GM12878 (cell line): ENCODE results near the gene CYSRT1. TPM values are rescaled to one million over a fixed set of nuclear protein-coding genes. Genes with fewer than 3 reads are reported as not detected.

Experiments
- BCL11A ChIP-seq: IDR thresholded peaks from 2 replicates; pipeline ENCODE4 v1.6.1; 2011; ENCODE audit warnings: low read depth, low read length
- ESRRA ChIP-seq: IDR thresholded peaks from 2 replicates; pipeline ENCODE4 v1.6.1; 2012; ENCODE audit warnings: mild to moderate bottlenecking, low read length, improper control_type of control experiment
- KAT2A ChIP-seq: conservative IDR thresholded peaks from 2 replicates; pipeline ENCODE4 v1.6.1; 2011; ENCODE audit warnings: low read depth, low read length; ENCODE audit not compliant: control insufficient read depth
- MYC ChIP-seq: IDR thresholded peaks from 2 replicates; pipeline ENCODE4 v1.6.1; 2011; ENCODE audit warnings: mild to moderate bottlenecking, low read length, moderate library complexity, inconsistent platforms; ENCODE audit not compliant: insufficient read depth, insufficient replicate concordance, insufficient read length, severe bottlenecking
- PAX5 ChIP-seq: IDR thresholded peaks from 2 replicates; pipeline ENCODE4 v1.6.1; 2011; ENCODE audit warnings: low read depth, low read length, borderline replicate concordance
- POLR2A ChIP-seq: IDR thresholded peaks from 2 replicates; pipeline ENCODE4 v1.6.1; 2011; ENCODE audit warnings: low read depth, mild to moderate bottlenecking, low read length
- RBBP5 ChIP-seq: fragments of 200-600 bp; sonication (generic); conservative IDR thresholded peaks from 2 replicates; pipeline ENCODE4 v1.6.1; 2016
- SIX5 ChIP-seq: IDR thresholded peaks from 2 replicates; pipeline ENCODE4 v1.6.1; 2011; ENCODE audit warnings: mild to moderate bottlenecking, low read depth, low read length, moderate library complexity; ENCODE audit not compliant: severe bottlenecking
- SMAD5 ChIP-seq: IDR thresholded peaks from 2 replicates; pipeline ENCODE4 v1.6.1; 2016; ENCODE audit warnings: antibody characterized with exemption, low read depth
- SMC3 ChIP-seq: IDR thresholded peaks from 2 replicates; pipeline ENCODE4 v1.6.1; 2011; ENCODE audit warnings: low read length, improper control_type of control experiment, borderline replicate concordance
- SREBF1 ChIP-seq: IDR thresholded peaks from 2 replicates; pipeline ENCODE4 v1.6.1; 2012; ENCODE audit warnings: mild to moderate bottlenecking, low read length
- SRF ChIP-seq, 2 experiments: IDR thresholded peaks; 2 replicates each; pipeline ENCODE4 v1.6.1; 2011; ENCODE audit warnings: low read depth in 2 of 2, low read length in 2 of 2, mild to moderate bottlenecking in 1 of 2, moderate library complexity in 1 of 2
- SUPT20H ChIP-seq: IDR thresholded peaks from 2 replicates; pipeline ENCODE4 v1.6.1; 2011; ENCODE audit warnings: low read depth, mild to moderate bottlenecking, low read length, moderate library complexity, borderline replicate concordance; ENCODE audit not compliant: control insufficient read depth
- TAF1 ChIP-seq: IDR thresholded peaks from 2 replicates; pipeline ENCODE4 v1.6.1; 2011; ENCODE audit warnings: mild to moderate bottlenecking, low read depth, low read length, borderline replicate concordance
- TARDBP ChIP-seq: IDR thresholded peaks from 2 replicates; pipeline ENCODE4 v1.6.1; 2016; ENCODE audit warnings: borderline replicate concordance
- WRNIP1 ChIP-seq: IDR thresholded peaks from 2 replicates; pipeline ENCODE4 v1.6.1; 2011; ENCODE audit warnings: low read depth, low read length, improper control_type of control experiment, borderline replicate concordance
- ZNF207 ChIP-seq: fragments of 450-650 bp; IDR thresholded peaks from 2 replicates; pipeline ENCODE4 v1.6.1; 2014; ENCODE audit warnings: antibody characterized with exemption, mild to moderate bottlenecking, borderline replicate concordance
- ZNF384 ChIP-seq: IDR thresholded peaks from 2 replicates; pipeline ENCODE4 v1.6.1; 2012; ENCODE audit warnings: low read depth, mild to moderate bottlenecking, low read length, improper control_type of control experiment, borderline replicate concordance
- polyA plus RNA-seq, 11 experiments: library from polyadenylated mRNA; depleted of rRNA in 4 of 11; unstranded in 6 of 11; stranded (reverse) in 5 of 11; fragments of >200 nt; fragmentation: Nextera tagmentation in 4 of 11; fragmentation: Illumina TruSeq in 1 of 11; extraction: Ambion mirVana in 4 of 11; extraction: Trizol in 1 of 11; gene quantifications; 1 replicate in 1 of 11; 2 replicates in 10 of 11; pipeline versions ENCODE4 v1.2.1 to v1.2.3, GENCODE V29; 2011 to 2016; ENCODE audit warnings: inconsistent platforms in 2 of 11, missing spikeins in 2 of 11, low read depth in 1 of 11
- total RNA-seq, 4 experiments: library from RNA; depleted of rRNA in 3 of 4; stranded (reverse); fragments of >200 nt in 3 of 4; fragmentation: Illumina TruSeq in 1 of 4; extraction: Trizol in 1 of 4; gene quantifications; 2 replicates each; pipeline versions ENCODE4 v1.2.1 to v1.2.3, GENCODE V29; 2013 to 2021
- TF ChIP-seq, protein P1 (sequence below): fragments of 450-650 bp; IDR thresholded peaks from 2 replicates; pipeline ENCODE4 v1.6.1; 2018; ENCODE audit warnings: mild to moderate bottlenecking, low read depth, moderate library complexity; ENCODE audit not compliant: partially characterized antibody
- TF ChIP-seq, protein P2 (sequence below): IDR thresholded peaks from 2 replicates; pipeline ENCODE4 v1.6.1; 2012; ENCODE audit warnings: low read depth, low read length, improper control_type of control experiment
- TF ChIP-seq, protein P3 (sequence below): fragments of 450-650 bp; IDR thresholded peaks from 2 replicates; pipeline ENCODE4 v1.6.1; 2017; ENCODE audit warnings: mild to moderate bottlenecking, moderate library complexity
- TF ChIP-seq, protein P4 (sequence below): IDR thresholded peaks from 2 replicates; pipeline ENCODE4 v1.6.1; 2011; ENCODE audit warnings: borderline replicate concordance, low read depth, mild to moderate bottlenecking, moderate library complexity, mixed read lengths, low read length; ENCODE audit not compliant: insufficient read depth; ENCODE audit errors: extremely low read length

CYSRT1 gene
- total and polyA plus RNA-seq, 10 of the 15 experiments (the other 5 are each of a cell fraction or from before 2014, with no cell fraction given), result 0.24 to 3.6 (median 0.97) TPM; not detected in 1

DNA sequence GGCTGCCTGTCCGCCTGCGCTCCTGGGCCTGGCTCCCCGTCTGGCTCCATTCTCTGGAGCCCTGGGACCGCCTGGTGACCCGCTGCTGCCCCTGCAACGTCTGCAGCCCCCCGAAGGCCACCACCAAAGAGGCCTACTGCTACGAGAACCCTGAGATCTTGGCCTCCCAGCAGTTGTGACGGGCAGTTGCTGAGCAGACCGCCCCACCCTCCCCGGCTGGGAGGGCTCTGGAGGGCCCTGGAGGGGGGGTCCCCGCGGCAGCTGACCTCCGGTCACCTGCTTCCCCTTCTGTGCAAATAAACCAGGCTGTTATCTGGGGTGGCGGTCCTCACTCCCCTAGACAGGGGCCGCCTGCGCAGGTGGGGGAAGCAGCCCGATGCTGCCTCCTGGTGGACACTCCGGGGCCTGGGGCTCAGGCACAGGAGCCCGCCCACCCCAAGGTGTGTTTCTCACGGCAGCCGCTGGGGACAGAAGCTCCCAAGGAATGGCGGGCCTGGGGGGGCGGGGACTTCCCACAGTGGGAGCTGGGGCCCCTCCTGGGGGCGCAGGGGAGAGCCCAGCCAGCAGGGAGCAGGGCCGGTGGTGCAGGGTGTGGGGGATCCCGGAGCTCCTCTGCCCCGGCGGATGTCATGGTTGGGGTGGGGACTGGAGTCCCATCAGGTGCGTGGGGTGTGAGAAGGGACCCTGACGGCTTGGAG is 11.4 kb downstream of the CYSRT1 start (continued):
- TF ChIP-seq ZNF207 (peak; percentile 55; the same call in 1 of the 2 replicates), SIX5 (no peak), SRF (IDR thresholded peaks at IDR 0.05; ENCODE audit: low read depth in 2 of 2, low read length in 2 of 2) (no peak), TARDBP (0 out of 2 replicates have a peak, but pooled peaks have one; percentile 24), RBBP5 (no peak), KAT2A (no peak), ESRRA (no peak), POLR2A (no peak), WRNIP1 (no peak), SMC3 (peak; percentile 88), SREBF1 (no peak), SUPT20H (no peak), BCL11A (no peak), TAF1 (no peak), ZNF384 (no peak), PAX5 (no peak), MYC (no peak), SMAD5 (no peak)
- TF ChIP-seq, protein P1, sequence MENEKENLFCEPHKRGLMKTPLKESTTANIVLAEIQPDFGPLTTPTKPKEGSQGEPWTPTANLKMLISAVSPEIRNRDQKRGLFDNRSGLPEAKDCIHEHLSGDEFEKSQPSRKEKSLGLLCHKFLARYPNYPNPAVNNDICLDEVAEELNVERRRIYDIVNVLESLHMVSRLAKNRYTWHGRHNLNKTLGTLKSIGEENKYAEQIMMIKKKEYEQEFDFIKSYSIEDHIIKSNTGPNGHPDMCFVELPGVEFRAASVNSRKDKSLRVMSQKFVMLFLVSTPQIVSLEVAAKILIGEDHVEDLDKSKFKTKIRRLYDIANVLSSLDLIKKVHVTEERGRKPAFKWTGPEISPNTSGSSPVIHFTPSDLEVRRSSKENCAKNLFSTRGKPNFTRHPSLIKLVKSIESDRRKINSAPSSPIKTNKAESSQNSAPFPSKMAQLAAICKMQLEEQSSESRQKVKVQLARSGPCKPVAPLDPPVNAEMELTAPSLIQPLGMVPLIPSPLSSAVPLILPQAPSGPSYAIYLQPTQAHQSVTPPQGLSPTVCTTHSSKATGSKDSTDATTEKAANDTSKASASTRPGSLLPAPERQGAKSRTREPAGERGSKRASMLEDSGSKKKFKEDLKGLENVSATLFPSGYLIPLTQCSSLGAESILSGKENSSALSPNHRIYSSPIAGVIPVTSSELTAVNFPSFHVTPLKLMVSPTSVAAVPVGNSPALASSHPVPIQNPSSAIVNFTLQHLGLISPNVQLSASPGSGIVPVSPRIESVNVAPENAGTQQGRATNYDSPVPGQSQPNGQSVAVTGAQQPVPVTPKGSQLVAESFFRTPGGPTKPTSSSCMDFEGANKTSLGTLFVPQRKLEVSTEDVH, result no peak
- TF ChIP-seq, protein P2, sequence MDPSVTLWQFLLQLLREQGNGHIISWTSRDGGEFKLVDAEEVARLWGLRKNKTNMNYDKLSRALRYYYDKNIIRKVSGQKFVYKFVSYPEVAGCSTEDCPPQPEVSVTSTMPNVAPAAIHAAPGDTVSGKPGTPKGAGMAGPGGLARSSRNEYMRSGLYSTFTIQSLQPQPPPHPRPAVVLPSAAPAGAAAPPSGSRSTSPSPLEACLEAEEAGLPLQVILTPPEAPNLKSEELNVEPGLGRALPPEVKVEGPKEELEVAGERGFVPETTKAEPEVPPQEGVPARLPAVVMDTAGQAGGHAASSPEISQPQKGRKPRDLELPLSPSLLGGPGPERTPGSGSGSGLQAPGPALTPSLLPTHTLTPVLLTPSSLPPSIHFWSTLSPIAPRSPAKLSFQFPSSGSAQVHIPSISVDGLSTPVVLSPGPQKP, result no peak
- TF ChIP-seq, protein P3, sequence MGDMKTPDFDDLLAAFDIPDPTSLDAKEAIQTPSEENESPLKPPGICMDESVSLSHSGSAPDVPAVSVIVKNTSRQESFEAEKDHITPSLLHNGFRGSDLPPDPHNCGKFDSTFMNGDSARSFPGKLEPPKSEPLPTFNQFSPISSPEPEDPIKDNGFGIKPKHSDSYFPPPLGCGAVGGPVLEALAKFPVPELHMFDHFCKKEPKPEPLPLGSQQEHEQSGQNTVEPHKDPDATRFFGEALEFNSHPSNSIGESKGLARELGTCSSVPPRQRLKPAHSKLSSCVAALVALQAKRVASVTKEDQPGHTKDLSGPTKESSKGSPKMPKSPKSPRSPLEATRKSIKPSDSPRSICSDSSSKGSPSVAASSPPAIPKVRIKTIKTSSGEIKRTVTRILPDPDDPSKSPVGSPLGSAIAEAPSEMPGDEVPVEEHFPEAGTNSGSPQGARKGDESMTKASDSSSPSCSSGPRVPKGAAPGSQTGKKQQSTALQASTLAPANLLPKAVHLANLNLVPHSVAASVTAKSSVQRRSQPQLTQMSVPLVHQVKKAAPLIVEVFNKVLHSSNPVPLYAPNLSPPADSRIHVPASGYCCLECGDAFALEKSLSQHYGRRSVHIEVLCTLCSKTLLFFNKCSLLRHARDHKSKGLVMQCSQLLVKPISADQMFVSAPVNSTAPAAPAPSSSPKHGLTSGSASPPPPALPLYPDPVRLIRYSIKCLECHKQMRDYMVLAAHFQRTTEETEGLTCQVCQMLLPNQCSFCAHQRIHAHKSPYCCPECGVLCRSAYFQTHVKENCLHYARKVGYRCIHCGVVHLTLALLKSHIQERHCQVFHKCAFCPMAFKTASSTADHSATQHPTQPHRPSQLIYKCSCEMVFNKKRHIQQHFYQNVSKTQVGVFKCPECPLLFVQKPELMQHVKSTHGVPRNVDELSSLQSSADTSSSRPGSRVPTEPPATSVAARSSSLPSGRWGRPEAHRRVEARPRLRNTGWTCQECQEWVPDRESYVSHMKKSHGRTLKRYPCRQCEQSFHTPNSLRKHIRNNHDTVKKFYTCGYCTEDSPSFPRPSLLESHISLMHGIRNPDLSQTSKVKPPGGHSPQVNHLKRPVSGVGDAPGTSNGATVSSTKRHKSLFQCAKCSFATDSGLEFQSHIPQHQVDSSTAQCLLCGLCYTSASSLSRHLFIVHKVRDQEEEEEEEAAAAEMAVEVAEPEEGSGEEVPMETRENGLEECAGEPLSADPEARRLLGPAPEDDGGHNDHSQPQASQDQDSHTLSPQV, result peak; percentile 95
- TF ChIP-seq, protein P4, sequence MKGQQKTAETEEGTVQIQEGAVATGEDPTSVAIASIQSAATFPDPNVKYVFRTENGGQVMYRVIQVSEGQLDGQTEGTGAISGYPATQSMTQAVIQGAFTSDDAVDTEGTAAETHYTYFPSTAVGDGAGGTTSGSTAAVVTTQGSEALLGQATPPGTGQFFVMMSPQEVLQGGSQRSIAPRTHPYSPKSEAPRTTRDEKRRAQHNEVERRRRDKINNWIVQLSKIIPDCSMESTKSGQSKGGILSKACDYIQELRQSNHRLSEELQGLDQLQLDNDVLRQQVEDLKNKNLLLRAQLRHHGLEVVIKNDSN, result no peak
